GM21526 (cell line): Measurements from ENCODE around the gene PGLYRP3.

ENCODE experiments used
- ATAC-seq: cut with Tn5 transposase; IDR thresholded peaks from one replicate; pipeline ENCODE4 v1.9.1; 2021; ENCODE audit warnings: moderate library complexity; ENCODE audit not compliant: unreplicated experiment, low FRiP score

Gene PGLYRP3

DNA sequence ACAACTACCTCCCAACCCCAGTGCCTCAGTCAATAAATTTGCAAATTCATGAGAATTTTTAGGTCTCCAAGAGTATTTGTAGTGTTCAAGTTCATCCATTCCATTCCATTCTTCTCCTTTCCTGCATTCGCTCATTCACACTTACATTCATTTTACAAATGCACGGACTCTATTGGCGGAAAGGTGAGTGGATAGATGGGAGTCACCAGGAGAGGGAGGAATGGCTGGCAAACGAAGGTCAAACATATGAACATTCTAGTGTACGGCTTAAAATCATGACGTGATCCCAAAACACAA lies 50.7 kb downstream of the PGLYRP3 start:
- ATAC-seq, result no peak

DNA sequence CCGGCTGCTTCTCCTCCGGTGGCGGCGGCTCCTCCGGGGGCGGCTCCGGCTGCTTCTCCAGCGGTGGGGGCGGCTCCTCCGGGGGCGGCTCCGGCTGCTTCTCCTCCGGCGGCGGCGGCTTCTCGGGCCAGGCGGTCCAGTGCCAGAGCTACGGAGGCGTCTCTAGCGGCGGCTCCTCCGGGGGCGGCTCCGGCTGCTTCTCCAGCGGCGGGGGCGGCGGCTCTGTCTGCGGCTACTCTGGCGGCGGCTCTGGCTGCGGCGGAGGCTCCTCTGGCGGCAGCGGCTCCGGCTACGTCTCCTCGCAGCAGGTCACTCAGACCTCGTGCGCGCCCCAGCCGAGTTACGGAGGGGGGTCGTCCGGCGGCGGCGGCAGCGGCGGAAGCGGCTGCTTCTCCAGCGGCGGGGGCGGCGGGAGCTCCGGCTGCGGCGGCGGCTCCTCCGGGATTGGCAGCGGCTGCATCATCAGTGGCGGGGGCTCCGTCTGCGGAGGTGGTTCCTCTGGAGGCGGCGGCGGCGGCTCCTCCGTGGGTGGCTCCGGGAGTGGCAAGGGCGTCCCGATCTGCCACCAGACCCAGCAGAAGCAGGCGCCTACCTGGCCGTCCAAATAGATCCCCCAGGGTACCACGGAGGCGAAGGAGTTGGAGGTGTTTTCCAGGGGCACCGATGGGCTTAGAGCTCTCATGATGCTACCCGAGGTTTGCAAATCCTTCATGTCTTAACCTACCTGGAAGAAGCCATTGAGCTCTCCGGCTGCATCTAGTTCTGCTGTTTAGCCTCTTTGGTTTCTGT lies 51.3 kb downstream of the PGLYRP3 start:
- ATAC-seq, result no peak

DNA sequence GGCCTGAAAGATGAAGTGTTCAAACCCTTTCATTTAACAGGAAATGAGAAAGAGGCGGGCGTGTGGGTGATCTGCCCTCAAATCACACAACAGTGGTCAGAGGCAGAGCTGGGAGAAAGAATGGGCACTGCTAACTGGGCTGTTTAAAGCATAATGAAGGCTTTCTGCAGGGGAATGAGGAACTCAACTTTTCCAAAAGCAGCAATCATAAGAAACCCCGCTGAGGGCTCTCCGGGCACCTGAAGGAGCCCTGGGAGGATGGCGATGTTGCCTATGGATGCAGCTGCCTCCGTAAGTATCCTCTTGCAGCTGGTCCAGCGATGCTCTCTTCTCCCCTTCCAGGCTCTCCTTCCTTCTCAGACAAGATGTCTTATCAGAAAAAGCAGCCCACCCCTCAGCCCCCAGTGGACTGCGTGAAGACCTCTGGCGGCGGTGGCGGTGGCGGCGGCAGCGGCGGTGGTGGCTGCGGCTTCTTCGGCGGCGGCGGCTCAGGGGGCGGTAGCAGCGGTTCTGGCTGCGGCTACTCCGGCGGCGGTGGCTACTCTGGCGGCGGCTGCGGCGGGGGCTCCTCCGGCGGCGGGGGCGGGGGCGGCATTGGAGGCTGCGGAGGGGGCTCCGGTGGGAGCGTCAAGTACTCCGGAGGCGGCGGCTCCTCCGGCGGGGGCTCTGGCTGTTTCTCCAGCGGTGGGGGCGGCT lies 52.0 kb downstream of the PGLYRP3 start:
- no peak for ATAC-seq

DNA sequence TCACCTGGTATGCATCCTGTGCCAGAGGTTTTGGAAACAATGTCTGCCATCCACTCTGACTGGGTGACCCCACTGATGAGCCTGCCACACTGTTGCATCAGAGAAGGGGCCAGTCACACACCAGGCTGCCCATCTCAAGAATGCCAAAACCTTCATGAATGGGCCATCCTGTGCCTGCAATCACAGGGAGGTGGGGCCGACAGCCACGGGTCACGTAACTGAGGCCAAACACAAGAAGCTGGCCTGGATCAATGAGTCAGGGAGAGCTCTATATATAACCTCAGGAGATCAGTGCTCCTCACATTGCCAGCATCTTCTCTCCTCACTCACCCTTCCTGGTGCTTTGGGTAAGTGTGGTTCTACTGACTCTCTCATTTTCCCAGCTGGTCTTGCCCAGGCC lies 53.4 kb downstream of the PGLYRP3 start, which contains the start of gene LORICRIN:
Gene LORICRIN (plus strand): TSS at position 301 of the 400 bp plus-strand sequence. CDS start 1,263 bp downstream, outside the sequence.
- ATAC-seq, result no peak

DNA sequence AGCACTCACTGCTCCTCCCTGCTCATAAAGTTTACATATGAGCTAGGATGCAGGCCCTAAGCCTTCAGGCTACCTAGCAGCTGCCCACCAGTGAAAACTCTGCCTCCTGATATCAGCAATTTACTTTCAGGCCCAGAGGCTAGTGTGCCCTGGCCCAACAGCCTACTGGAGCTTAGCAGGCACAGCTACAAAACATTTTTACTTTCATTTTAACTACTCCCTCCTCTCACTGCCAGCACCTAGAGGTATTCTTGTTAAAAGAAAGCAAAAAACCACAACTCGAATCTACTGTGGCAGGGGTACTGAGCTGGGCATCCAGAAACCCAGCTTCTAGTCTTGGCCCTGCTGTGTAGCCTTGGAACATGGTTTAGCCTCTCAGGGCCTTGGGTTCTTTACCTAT lies 59.1 kb downstream of the PGLYRP3 start:
- no peak for ATAC-seq

DNA sequence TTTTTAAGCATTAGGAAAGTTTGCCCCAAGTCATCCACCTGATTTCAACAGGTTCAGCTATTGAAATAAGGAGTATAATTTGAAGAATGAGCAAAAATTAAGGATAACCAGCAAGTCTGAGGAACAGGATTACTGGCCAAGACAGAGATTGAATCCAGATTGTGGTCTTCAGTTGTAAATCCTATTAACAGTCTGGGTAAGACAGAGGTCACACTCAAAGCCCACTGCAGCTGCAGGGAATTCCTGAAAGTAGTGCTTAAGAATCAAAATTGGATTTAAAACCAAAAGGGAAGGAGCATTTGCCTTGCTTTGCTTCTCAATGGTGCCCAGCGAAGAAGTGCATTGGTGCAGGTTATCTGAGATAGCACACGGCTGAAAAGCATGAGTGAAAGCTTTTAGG lies 59.7 kb downstream of the PGLYRP3 start:
- ATAC-seq, result no peak

DNA sequence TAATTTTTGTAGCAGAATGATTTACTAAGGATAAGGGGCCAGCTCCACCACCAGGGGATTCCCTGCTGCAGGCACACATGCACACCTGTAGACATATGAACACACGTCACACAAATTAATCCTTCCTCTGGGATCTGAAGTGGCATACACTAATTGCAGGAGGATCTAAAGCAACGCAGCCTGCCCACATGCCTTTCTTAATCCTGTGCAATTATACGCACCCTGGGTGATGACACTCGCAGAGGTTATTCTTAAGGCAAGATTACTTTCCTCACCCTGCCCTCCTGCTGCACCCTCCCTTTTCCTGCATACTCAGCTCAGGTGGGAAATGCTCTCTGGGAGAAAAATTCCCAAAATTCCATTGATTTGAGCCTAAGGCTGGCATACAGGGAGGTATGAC lies 60.8 kb downstream of the PGLYRP3 start:
- ATAC-seq, result no peak

DNA sequence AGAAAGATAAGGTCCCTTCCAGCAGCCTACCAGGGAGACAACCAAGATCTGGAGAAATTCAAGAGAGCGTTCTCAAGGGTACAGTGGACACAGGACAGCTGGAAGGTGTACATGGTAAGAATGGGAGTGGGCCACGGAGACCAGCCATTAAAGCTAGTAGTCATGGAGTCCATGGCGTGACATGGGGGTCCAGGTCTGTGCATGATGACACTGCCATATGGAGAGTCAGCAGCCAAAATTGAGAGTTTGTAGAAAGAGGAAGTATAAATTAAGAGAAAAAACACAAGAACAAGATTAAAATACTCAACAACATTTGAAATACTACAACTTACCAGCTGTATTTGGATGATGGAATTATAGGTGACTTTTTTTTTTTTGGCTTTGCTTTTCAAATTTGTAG lies 61.2 kb downstream of the PGLYRP3 start:
- ATAC-seq, result no peak

DNA sequence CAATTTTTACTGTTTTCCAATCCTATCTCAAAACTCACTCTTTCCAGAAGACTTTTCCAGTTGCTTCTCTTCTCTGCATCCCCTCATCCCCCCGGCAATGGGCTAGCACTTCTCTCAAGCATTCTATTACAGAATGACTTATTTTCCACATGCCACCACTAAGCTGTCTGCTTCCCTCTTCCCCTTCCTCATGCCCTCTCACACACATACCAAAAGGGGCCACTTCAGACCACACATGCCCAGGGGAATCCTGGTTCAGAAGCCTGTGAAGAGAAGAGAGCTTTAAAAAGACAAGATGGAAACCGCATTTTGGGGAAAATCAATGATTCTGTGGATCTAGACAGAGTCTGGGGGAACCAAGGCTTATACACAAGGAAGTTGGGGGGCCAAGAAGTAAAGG lies 61.7 kb downstream of the PGLYRP3 start:
- ATAC-seq, result no peak

DNA sequence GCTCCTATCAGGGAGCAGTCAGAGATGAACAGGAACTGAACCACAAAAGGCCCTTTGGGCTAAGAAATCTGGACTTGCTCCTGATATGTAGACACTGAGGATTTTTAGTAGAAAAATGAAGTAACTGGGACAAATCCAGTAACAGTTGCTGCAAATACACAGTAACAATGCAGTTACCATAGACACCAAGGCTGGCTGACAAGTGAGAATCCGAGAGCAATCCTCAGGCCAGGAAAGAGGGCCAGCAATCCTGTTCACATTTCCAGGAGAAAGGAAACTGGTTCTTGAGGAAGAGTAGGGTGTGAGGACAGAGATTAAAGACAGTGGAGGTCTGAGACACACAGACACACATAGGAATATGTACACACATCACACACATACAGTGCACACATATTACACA lies 62.6 kb downstream of the PGLYRP3 start:
- ATAC-seq, result no peak

DNA sequence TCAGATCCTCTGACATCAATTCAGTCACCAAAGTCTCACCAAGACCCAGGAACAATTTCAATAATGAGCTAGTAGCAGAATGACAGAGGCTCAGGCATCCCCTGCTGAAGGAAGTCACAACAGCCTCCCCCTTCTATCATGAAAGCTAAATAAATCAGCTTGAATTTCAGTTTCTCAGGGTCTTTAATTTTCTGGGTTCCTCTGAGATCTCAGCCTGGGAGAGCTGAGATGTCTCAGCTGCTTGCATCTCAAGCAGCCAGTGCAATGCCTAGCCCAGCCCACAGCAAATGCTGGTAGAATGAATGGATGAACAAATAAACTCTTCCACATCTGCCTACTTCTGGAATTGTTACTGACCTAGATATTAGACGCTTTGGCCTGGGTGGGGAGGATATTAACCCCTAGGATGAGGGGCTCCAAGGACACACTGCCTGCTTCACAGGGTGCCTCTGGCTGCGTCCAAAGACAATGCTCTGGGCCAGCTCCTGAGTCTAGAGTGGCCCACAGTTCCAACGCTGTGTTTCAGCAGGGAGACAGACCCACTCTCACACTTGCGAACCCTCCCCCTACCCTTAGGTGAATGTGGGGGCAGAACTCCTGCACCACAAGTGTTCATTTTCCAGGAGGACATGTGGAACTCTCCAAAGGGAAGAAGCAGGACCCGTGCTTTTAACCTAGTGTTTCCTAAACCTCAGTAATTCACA lies 64.4 kb downstream of the PGLYRP3 start:
- no peak for ATAC-seq
